Measurements from ENCODE around the gene ST14. TPM values are rescaled to one million over a fixed set of nuclear protein-coding genes. Genes with fewer than 3 reads are reported as not detected.

The ST14 gene
- polyA plus RNA-seq, 1 of the 3 experiments (the other 2 are of a cell fraction): not detected

DNA sequence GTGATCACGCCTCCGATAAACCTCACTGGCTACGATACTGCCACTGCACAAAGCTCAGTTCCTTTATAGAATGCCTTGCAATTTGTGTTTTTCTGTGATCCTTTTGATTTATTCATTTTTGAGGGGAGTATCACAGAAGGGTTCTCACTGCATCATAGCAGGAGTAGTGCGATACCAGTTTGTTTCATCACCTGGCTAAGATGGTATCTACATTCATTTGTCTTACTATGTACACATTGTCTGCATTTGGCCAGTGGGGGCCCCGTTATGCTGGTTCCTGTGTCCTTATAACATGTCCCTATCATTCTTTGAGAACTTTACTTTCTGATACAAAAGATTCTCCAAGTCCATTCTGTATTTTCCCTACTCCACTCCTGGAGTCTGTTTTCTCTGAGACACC is 45.3 kb upstream of the ST14 start:
- Histone ChIP-seq H3K79me2 (ENCODE audit: insufficient read depth) (peaks cover 68% of the 10 kb centered on the region), H3K27me3 (ENCODE audit: insufficient read depth) (no peaks in the 10 kb centered on the region), H3K9me3 (no peaks in the 10 kb centered on the region), H3K36me3 (replicated peaks in 1 of 2; ENCODE audit: control insufficient read depth in 1 of 2, insufficient read depth in 2 of 2, low read length in 1 of 2) (peaks cover 28 to 56% of the 10 kb centered on the region in 2 experiments), H4K20me1 (ENCODE audit: insufficient read depth) (peaks cover 85% of the 10 kb centered on the region), H2AFZ (ENCODE audit: low read depth) (no peak overlapping the region), H3K9ac (no peak overlapping the region), H3K9me2 (no peaks in the 10 kb centered on the region), H3K27ac (ENCODE audit: low read depth in 2 of 2, low read length in 1 of 2) (no peak overlapping the region), H3K4me3 (ENCODE audit: low read depth in 2 of 2, low read length in 1 of 2) (no peak overlapping the region), H3K4me1 (ENCODE audit: control insufficient read depth in 1 of 2, insufficient read depth in 2 of 2, low read depth in 1 of 2, low read length in 1 of 2) (peaks cover 0 to 4% of the 10 kb centered on the region in 2 experiments; a peak in 2 of 4 replicates), H3K4me2 (no peak overlapping the region), H3F3A (replicated peaks; ENCODE audit: insufficient read depth) (peaks cover 4% of the 10 kb centered on the region)
- no peak for TF ChIP-seq FOXJ3 (CRISPR knock-in tag; IDR thresholded peaks at IDR 0.05)
- ChIA-PET POLR2A (no interaction called here), CTCF (interaction anchor here (0.7 kb wide), 1 partner anchor 12 kb away, joined by 3 read pairs; no protein-coding TSS in a partner anchor)
- DNase-seq: no peak
- WGBS (ENCODE audit: low lambda C conversion rate): 97% methylated on average over 5 of the region's 5 CpGs

DNA sequence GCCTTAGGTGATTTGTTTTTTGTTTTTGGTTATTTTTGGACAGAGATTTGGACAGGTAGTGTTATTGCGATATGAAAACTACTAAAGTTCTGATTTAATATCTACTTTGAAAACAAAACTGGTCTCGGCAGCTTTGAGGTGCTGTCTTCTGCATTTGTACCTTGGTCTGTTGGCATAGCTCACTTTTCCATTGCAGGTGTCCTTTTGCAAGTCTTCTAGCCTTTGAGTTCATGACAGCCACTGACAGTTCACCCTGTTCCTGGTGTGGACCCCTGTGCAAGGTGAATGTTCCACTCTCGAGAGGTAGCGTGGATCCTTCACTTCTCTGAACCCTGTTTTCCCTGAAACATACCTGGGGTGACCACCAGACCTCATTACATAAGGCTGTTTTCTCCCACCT is 44.9 kb upstream of the ST14 start:
- H3K9me2 ChIP-seq: no peaks in the 10 kb centered on the region
- peaks cover 68% of the 10 kb centered on the region for H3K79me2 ChIP-seq (ENCODE audit: insufficient read depth)
- CTCF ChIA-PET: interaction anchor here (0.7 to 0.8 kb wide), 2 partner anchors 11 to 168 kb away, joined by 3 to 4 read pairs; no protein-coding TSS in a partner anchor
- H3F3A ChIP-seq (replicated peaks; ENCODE audit: insufficient read depth): peaks cover 4% of the 10 kb centered on the region
- WGBS (ENCODE audit: low lambda C conversion rate): 98% methylated on average over 4 of the region's 4 CpGs
- peaks cover 85% of the 10 kb centered on the region for H4K20me1 ChIP-seq (ENCODE audit: insufficient read depth)
- no peak overlapping the region for H3K4me2 ChIP-seq
- H3K9ac ChIP-seq: no peak overlapping the region
- H3K9me3 ChIP-seq: no peaks in the 10 kb centered on the region
- POLR2A ChIA-PET: no interaction called here
- H3K4me1 ChIP-seq (ENCODE audit: control insufficient read depth in 1 of 2, insufficient read depth in 2 of 2, low read depth in 1 of 2, low read length in 1 of 2): peaks cover 0 to 4% of the 10 kb centered on the region in 2 experiments; a peak in 2 of 4 replicates
- peaks cover 30 to 52% of the 10 kb centered on the region in 2 experiments for H3K36me3 ChIP-seq (replicated peaks in 1 of 2; ENCODE audit: control insufficient read depth in 1 of 2, insufficient read depth in 2 of 2, low read length in 1 of 2)
- no peak overlapping the region for H2AFZ ChIP-seq (ENCODE audit: low read depth)
- H3K4me3 ChIP-seq (ENCODE audit: low read depth in 2 of 2, low read length in 1 of 2): no peak overlapping the region
- no peak overlapping the region for H3K27ac ChIP-seq (ENCODE audit: low read depth in 2 of 2, low read length in 1 of 2)
- no peak for DNase-seq
- H3K27me3 ChIP-seq (ENCODE audit: insufficient read depth): no peaks in the 10 kb centered on the region
- no peak for TF ChIP-seq GABPA (IDR thresholded peaks at IDR 0.05; ENCODE audit: low read depth)
- no peak for TF ChIP-seq FOSL2 (IDR thresholded peaks at IDR 0.05; ENCODE audit: borderline replicate concordance, low read depth)
- no peak for TF ChIP-seq USF1 (IDR thresholded peaks at IDR 0.05; ENCODE audit: borderline replicate concordance, low read depth)
- no peak for TF ChIP-seq FOXJ3 (CRISPR knock-in tag; IDR thresholded peaks at IDR 0.05)
- TF ChIP-seq TCF12 (IDR thresholded peaks at IDR 0.05): no peak

DNA sequence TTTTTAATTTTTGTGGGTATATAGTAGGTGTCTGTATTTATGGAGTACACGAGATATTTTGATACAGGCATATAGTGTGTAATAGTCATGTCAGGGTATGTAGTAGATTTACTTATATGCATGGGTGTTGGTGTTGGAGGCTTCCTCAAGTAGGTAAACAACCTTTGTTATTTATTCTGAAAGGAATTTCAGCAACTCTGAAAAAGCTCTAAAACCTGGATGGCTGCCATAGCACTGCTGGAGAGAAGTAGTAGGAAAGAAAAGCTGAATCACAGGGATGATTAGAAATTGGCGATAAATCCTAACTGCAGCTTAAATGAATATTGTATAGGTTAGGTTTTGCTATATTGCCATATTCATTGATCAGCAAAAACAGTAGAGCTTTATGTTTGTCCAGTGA is 44.4 kb upstream of the ST14 start:
- POLR2A ChIA-PET: no interaction called here
- CTCF ChIA-PET: interaction anchor here (0.8 to 1.5 kb wide), 3 partner anchors 9 to 169 kb away, joined by 3 to 8 read pairs (median 4); no protein-coding TSS in a partner anchor
- H4K20me1 ChIP-seq (ENCODE audit: insufficient read depth): peaks cover 85% of the 10 kb centered on the region
- TF ChIP-seq RXRA (IDR thresholded peaks at IDR 0.05; ENCODE audit: borderline replicate concordance, low read depth): no peak
- no peak for TF ChIP-seq RCOR1 (IDR thresholded peaks at IDR 0.05; ENCODE audit: low read length)
- no peak for TF ChIP-seq RAD21 (IDR thresholded peaks at IDR 0.05; ENCODE audit: low read length)
- TF ChIP-seq, protein P1, sequence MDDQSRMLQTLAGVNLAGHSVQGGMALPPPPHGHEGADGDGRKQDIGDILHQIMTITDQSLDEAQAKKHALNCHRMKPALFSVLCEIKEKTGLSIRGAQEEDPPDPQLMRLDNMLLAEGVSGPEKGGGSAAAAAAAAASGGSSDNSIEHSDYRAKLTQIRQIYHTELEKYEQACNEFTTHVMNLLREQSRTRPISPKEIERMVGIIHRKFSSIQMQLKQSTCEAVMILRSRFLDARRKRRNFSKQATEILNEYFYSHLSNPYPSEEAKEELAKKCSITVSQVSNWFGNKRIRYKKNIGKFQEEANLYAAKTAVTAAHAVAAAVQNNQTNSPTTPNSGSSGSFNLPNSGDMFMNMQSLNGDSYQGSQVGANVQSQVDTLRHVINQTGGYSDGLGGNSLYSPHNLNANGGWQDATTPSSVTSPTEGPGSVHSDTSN (IDR thresholded peaks at IDR 0.05): no peak
- no peak for TF ChIP-seq YY1 (IDR thresholded peaks at IDR 0.05; ENCODE audit: low read depth)
- no peak for TF ChIP-seq TAF1 (IDR thresholded peaks at IDR 0.05; ENCODE audit: borderline replicate concordance, low read depth, low read length)
- TF ChIP-seq, protein P2, sequence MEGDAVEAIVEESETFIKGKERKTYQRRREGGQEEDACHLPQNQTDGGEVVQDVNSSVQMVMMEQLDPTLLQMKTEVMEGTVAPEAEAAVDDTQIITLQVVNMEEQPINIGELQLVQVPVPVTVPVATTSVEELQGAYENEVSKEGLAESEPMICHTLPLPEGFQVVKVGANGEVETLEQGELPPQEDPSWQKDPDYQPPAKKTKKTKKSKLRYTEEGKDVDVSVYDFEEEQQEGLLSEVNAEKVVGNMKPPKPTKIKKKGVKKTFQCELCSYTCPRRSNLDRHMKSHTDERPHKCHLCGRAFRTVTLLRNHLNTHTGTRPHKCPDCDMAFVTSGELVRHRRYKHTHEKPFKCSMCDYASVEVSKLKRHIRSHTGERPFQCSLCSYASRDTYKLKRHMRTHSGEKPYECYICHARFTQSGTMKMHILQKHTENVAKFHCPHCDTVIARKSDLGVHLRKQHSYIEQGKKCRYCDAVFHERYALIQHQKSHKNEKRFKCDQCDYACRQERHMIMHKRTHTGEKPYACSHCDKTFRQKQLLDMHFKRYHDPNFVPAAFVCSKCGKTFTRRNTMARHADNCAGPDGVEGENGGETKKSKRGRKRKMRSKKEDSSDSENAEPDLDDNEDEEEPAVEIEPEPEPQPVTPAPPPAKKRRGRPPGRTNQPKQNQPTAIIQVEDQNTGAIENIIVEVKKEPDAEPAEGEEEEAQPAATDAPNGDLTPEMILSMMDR (IDR thresholded peaks at IDR 0.05): no peak
- no peak for TF ChIP-seq EZH2phosphoT487 (IDR thresholded peaks at IDR 0.05; ENCODE audit: borderline replicate concordance, low read depth)
- TF ChIP-seq, protein P3, sequence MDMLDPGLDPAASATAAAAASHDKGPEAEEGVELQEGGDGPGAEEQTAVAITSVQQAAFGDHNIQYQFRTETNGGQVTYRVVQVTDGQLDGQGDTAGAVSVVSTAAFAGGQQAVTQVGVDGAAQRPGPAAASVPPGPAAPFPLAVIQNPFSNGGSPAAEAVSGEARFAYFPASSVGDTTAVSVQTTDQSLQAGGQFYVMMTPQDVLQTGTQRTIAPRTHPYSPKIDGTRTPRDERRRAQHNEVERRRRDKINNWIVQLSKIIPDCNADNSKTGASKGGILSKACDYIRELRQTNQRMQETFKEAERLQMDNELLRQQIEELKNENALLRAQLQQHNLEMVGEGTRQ (IDR thresholded peaks at IDR 0.05; ENCODE audit: borderline replicate concordance, low read depth, low read length): no peak
- TF ChIP-seq GABPA (IDR thresholded peaks at IDR 0.05; ENCODE audit: low read depth): no peak
- no peak for TF ChIP-seq MEF2A (IDR thresholded peaks at IDR 0.05; ENCODE audit: borderline replicate concordance, low read depth)
- no peak for TF ChIP-seq MAX (IDR thresholded peaks at IDR 0.05; ENCODE audit: low read depth)
- TF ChIP-seq NRF1 (IDR thresholded peaks at IDR 0.05; ENCODE audit: low read depth, low read length): no peak
- TF ChIP-seq TEAD4 (IDR thresholded peaks at IDR 0.05; ENCODE audit: borderline replicate concordance, insufficient read depth): no peak

More for the DNA sequence above, 44.4 kb upstream of the ST14 start:
- WGBS (ENCODE audit: low lambda C conversion rate): 98% methylated on average over 2 of the region's 2 CpGs
- no peak for DNase-seq
- H3K27ac ChIP-seq (ENCODE audit: low read depth in 2 of 2, low read length in 1 of 2): no peak overlapping the region
- H3K27me3 ChIP-seq (ENCODE audit: insufficient read depth): no peaks in the 10 kb centered on the region
- H3K79me2 ChIP-seq (ENCODE audit: insufficient read depth): peaks cover 70% of the 10 kb centered on the region
- H3K9me2 ChIP-seq: no peaks in the 10 kb centered on the region
- no peak overlapping the region for H3K9ac ChIP-seq
- H3K9me3 ChIP-seq: no peaks in the 10 kb centered on the region
- peaks cover 0 to 4% of the 10 kb centered on the region in 2 experiments; a peak in 2 of 4 replicates for H3K4me1 ChIP-seq (ENCODE audit: control insufficient read depth in 1 of 2, insufficient read depth in 2 of 2, low read depth in 1 of 2, low read length in 1 of 2)
- H3K4me3 ChIP-seq (ENCODE audit: low read depth in 2 of 2, low read length in 1 of 2): no peak overlapping the region
- peaks cover 28 to 47% of the 10 kb centered on the region in 2 experiments for H3K36me3 ChIP-seq (replicated peaks in 1 of 2; ENCODE audit: control insufficient read depth in 1 of 2, insufficient read depth in 2 of 2, low read length in 1 of 2)
- no peak overlapping the region for H2AFZ ChIP-seq (ENCODE audit: low read depth)
- H3F3A ChIP-seq (replicated peaks; ENCODE audit: insufficient read depth): peaks cover 4% of the 10 kb centered on the region
- H3K4me2 ChIP-seq: no peak overlapping the region

Data from SK-N-SH (cell line).